Ishikawa (cell line): ENCODE data around the gene PGA4.
"Not testable (repeated sequence)": the region's sequence is repeated elsewhere in the genome, so short reads cannot be mapped to it uniquely, and the experiment has no call there.

Experiments used
- CEBPB ChIP-seq: IDR thresholded peaks from 2 replicates; pipeline ENCODE4 v1.6.1; 2012
- CREB1 ChIP-seq: IDR thresholded peaks from 2 replicates; pipeline ENCODE4 v1.6.1; 2012; ENCODE audit warnings: low read depth
- EGR1 ChIP-seq: IDR thresholded peaks from 2 replicates; pipeline ENCODE4 v1.6.1; 2012
- EP300 ChIP-seq: IDR thresholded peaks from 2 replicates; pipeline ENCODE4 v1.6.1; 2012; ENCODE audit warnings: borderline replicate concordance
- FOXM1 ChIP-seq: IDR thresholded peaks from 2 replicates; pipeline ENCODE4 v1.6.1; 2012; ENCODE audit warnings: low read depth, borderline replicate concordance
- MAX ChIP-seq: IDR thresholded peaks from 2 replicates; pipeline ENCODE4 v1.6.1; 2012
- NFIC ChIP-seq: IDR thresholded peaks from 2 replicates; pipeline ENCODE4 v1.6.1; 2012
- RAD21 ChIP-seq: IDR thresholded peaks from 2 replicates; pipeline ENCODE4 v1.6.1; 2012; ENCODE audit warnings: low read depth
- REST ChIP-seq: IDR thresholded peaks from 2 replicates; pipeline ENCODE4 v1.6.1; 2012; ENCODE audit warnings: low read depth, mild to moderate bottlenecking
- TAF1 ChIP-seq: IDR thresholded peaks from 2 replicates; pipeline ENCODE4 v1.6.1; 2012; ENCODE audit warnings: low read depth, mild to moderate bottlenecking
- TCF12 ChIP-seq: IDR thresholded peaks from 2 replicates; pipeline ENCODE4 v1.6.1; 2012; ENCODE audit warnings: low read depth
- TEAD4 ChIP-seq: IDR thresholded peaks from 2 replicates; pipeline ENCODE4 v1.6.1; 2012
- USF1 ChIP-seq: IDR thresholded peaks from 2 replicates; pipeline ENCODE4 v1.6.1; 2012
- YY1 ChIP-seq: IDR thresholded peaks from 2 replicates; pipeline ENCODE4 v1.6.1; 2012; ENCODE audit warnings: low read depth
- ZBTB7A ChIP-seq: IDR thresholded peaks from 2 replicates; pipeline ENCODE4 v1.6.1; 2012; ENCODE audit warnings: low read depth

PGA4 gene

GRCh38 chr11:61222047-61222446 is at the start of gene PGA4:
Gene PGA4, plus strand, starts transcription at chr11:61222347. Its CDS starts 54 bp downstream, at chr11:61222401.
- TF ChIP-seq REST, ZBTB7A, MAX: not testable (repeated sequence)

GRCh38 chr11:61172356-61172755 is 49.8 kb upstream of the PGA4 start:
- TF ChIP-seq CREB1 (no peak), EGR1 (no peak), ZBTB7A (no peak), TAF1 (no peak), YY1 (no peak), MAX (no peak)

- TF ChIP-seq TEAD4 (no peak), USF1 (no peak), EGR1 (no peak), FOXM1 (no peak), MAX (no peak), CEBPB (no peak), ZBTB7A (no peak), TCF12 (no peak), YY1 (no peak), EP300 (no peak), REST (no peak), CREB1 (no peak), TAF1 (no peak), NFIC (no peak), RAD21 (no peak)
Measured at GRCh38 chr11:61172888-61173287, 49.3 kb upstream of the PGA4 start.

GRCh38 chr11:61173456-61173855 is 48.7 kb upstream of the PGA4 start:
- peak; percentile 52 for TF ChIP-seq RAD21
- no peak for TF ChIP-seq REST
- TF ChIP-seq ZBTB7A, result no peak
- no peak for TF ChIP-seq EP300
- no peak for TF ChIP-seq CEBPB

- TF ChIP-seq NFIC (no peak), MAX (no peak), TEAD4 (no peak), FOXM1 (no peak), RAD21 (no peak)
Measured at GRCh38 chr11:61174273-61174672, 47.9 kb upstream of the PGA4 start.

- TF ChIP-seq REST (no peak), TCF12 (no peak), YY1 (no peak), MAX (no peak), NFIC (no peak), TEAD4 (no peak), CEBPB (no peak), ZBTB7A (no peak), FOXM1 (no peak), CREB1 (no peak), RAD21 (no peak), EP300 (no peak), USF1 (no peak)
Measured at GRCh38 chr11:61174949-61175348, 47.2 kb upstream of the PGA4 start.
